T47D (cell line): ENCODE results near the gene ZMYM3.

Source experiments
- DNase-seq, 2 experiments: peaks; one replicate each; pipeline versions ENCODE4 v3.0.0 to v3.0.0-alpha.2; 2011 to 2012; ENCODE audit warnings: low read depth in 1 of 2, low spot score in 1 of 2
- JUND ChIP-seq: IDR thresholded peaks from 2 replicates; pipeline ENCODE4 v1.6.1; 2012; ENCODE audit warnings: low read depth
- in situ Hi-C: cut with HindIII; loops from 2 replicates; pipeline ENCODE4 v1.10.0; 2016; ENCODE audit warnings: low sequenced_read_pairs, low pct_unique_long_range_greater_than_20kb

Gene ZMYM3

DNA sequence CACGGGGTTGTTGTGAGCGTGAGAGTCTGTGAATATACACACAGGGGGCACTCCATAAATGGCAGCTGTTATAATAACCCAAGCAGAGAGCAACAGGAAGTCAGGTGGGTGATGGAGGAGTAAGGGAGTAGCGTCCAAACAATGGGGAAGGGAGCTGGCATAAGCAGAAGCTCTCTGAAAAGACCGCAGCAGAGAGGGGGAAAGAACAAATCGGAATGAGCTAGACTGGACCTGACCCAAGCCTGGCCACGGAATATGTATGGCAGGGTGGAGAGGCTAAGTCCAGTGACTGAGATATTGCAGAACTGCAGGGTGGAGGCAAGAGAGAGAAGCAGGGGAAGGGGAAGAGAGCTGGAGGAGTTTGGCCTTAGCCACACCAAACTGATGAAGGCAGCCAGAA is 37.5 kb downstream of the ZMYM3 start:
- no peak for TF ChIP-seq JUND
- in situ Hi-C loops, result no loop called here
- no peak for DNase-seq

- DNase-seq, result no peak
- no peak for TF ChIP-seq JUND
- in situ Hi-C loops, result no loop called here
Observed at GRCh38 chrX:71215338-71215912, 38.5 kb downstream of the ZMYM3 start.

GRCh38 chrX:71214604-71215337 is 39.2 kb downstream of the ZMYM3 start:
- in situ Hi-C loops, result no loop called here

GRCh38 chrX:71214152-71214551 is 39.8 kb downstream of the ZMYM3 start:
- in situ Hi-C loops, result no loop called here
- TF ChIP-seq JUND, result no peak

More at GRCh38 chrX:71214604-71215337, 39.2 kb downstream of the ZMYM3 start:
- no peak for DNase-seq
- TF ChIP-seq JUND, result no peak

GRCh38 chrX:71212536-71212935 is 41.4 kb downstream of the ZMYM3 start:
- in situ Hi-C loops, result no loop called here
- DNase-seq, result peak in 1 of 2 experiments; percentile 56
- no peak for TF ChIP-seq JUND

More at GRCh38 chrX:71214152-71214551, 39.8 kb downstream of the ZMYM3 start:
- DNase-seq, result no peak

DNA sequence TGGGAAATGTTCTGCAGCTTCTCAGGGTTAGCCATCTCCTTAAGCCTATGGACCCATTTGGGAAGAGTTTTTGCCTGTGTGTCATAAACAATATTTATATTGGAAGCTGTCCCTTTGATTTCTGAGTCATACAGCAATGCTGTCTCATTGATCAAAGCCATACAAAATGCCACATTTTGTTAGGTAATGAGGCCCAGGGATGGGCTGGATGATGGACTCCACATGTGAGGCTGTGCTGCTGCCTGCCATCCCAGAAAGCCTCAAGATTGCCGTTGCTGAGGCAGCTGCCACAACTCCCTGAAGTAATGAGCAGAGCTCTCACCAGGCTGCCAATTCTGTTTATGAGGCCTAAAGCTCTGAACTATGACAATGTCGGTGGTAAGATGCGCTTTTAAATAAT is 43.1 kb downstream of the ZMYM3 start:
- DNase-seq, result no peak
- in situ Hi-C loops, result no loop called here
- TF ChIP-seq JUND, result no peak

- in situ Hi-C loops, result no loop called here
Observed at GRCh38 chrX:71199252-71200008, 54.5 kb downstream of the ZMYM3 start.

GRCh38 chrX:71198066-71198465 is 55.9 kb downstream of the ZMYM3 start:
- no peak for DNase-seq
- TF ChIP-seq JUND, result no peak
- in situ Hi-C loops, result no loop called here

More at GRCh38 chrX:71199252-71200008, 54.5 kb downstream of the ZMYM3 start:
- no peak for DNase-seq
- no peak for TF ChIP-seq JUND

DNA sequence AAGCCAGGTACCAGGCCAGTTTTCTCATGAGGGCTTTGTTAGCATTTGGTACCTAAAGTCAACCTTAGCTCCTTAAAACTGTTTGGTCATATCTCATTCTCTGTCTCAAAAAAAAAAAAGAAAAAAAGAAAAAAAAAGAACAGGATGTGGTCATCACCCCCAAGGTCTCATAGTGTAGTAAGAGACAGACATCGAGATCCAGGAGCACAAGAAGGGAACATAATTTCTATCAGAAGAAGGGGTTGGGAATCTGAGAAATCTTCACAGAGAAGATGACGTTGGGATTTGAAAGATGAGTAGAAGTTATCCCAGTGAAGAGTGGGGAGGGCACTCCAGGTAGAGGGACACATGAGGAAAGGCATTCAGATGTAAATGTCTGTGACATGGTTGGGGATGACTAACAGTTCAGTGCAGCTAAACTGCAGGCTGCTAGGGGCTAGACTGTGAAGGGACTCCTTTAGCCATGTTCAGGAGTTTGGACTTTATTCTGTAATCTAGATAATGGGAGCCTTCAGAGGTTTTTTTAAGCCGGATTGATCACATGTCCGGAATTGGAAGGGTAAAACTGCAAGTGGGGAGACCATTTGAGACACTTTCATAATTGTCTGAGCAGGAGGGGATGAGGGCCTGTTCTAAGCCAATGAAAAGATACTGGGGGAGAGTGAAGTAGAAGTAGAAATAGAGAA is 57.8 kb downstream of the ZMYM3 start:
- no peak for DNase-seq
- TF ChIP-seq JUND, result no peak
- in situ Hi-C loops, result no loop called here

DNA sequence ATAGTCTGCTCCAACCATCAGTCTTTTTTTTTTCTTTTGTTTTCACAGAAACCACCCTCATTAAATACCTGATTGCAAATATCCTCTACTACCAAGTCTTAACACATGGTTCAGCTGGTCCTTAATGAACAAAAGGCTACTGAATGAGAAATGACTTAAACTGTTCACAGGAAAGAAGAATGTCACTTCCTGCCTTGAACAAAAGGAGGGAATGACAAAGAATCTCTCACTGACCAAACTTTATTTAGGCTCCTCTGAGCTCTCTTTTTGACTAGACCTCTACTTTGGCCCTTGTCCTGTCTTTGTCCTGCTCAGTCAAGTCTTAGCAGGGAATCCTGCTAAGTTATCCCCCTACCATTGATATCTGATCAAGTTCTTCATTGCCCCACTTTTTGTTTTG is 62.7 kb downstream of the ZMYM3 start:
- in situ Hi-C loops, result no loop called here

More for the DNA sequence above, 62.7 kb downstream of the ZMYM3 start:
- TF ChIP-seq JUND, result no peak
- no peak for DNase-seq
